ENCODE data around the gene GRIN2A. TPM values are rescaled to one million over a fixed set of nuclear protein-coding genes. Genes with fewer than 3 reads are reported as not detected.

The GRIN2A gene
- total and polyA plus RNA-seq, 4 donors = 11.2 to 42.6 (median 20.0) TPM

DNA sequence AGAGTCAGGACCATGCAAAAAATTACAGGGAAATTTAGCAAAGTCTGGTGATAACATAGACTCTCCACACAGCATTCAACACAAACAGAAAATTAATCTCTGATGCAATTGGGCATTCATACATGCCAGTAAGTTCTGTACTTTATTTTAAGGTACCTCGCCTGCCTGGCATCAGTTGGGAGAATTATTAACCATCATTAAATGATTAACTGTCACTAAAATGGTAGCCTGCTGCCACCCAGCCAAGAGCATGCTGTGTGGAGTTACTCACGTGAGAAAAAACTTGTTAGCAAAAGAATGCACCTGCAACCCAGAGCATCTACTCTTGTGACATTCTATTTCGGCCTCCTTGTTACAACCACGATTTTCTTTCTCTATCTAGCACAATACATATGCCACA is 117.2 kb downstream of the GRIN2A start:
- Histone ChIP-seq H3K27ac (ENCODE audit: low read depth, low read length) (no peak overlapping the region), H3K36me3 (ENCODE audit: control insufficient read depth, insufficient read depth, low read length) (no peaks in the 10 kb centered on the region), H3K4me3 (ENCODE audit: low read depth, low read length) (no peak overlapping the region), H3K4me1 (ENCODE audit: control insufficient read depth, insufficient read depth, low read length) (no peaks in the 10 kb centered on the region), H3K9me3 (ENCODE audit: control insufficient read depth, insufficient read depth, low read length) (no peaks in the 10 kb centered on the region), H3K27me3 (ENCODE audit: control insufficient read depth, insufficient read depth, low read length) (no peaks in the 10 kb centered on the region)
- DNase-seq (ENCODE audit: low read depth in 4 of 6, low spot score in 6 of 6) = no peak
- WGBS (ENCODE audit: insufficient coverage) = 32% methylated on average over 2 of the region's 4 CpGs

DNA sequence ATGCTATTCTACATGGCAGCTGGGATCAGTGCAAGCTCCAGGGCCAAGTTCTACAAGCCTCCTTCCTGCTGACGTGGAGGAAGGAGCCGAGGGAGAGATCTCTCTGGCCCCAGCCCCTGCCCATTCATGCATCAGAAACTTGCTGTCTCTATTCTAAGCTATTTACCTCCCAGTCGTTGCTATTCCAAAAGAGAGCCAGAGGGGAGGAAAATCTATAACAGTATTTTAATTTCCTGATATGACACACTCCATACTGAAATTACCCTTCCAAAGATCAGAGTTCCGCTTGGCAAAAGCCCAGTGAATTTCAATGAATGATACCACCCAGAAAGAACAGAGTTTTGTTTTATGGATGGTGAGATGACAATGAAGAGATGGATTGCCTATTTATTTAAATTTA is 133.4 kb downstream of the GRIN2A start:
- H3K27ac ChIP-seq (ENCODE audit: low read depth, low read length) = no peak overlapping the region
- no peaks in the 10 kb centered on the region for H3K4me1 ChIP-seq (ENCODE audit: control insufficient read depth, insufficient read depth, low read length)
- H3K27me3 ChIP-seq (ENCODE audit: control insufficient read depth, insufficient read depth, low read length) = no peaks in the 10 kb centered on the region
- no peak for DNase-seq (ENCODE audit: low read depth in 4 of 6, low spot score in 6 of 6)
- H3K4me3 ChIP-seq (ENCODE audit: low read depth, low read length) = no peak overlapping the region
- H3K9me3 ChIP-seq (ENCODE audit: control insufficient read depth, insufficient read depth, low read length) = no peaks in the 10 kb centered on the region
- no CpG with 5 or more reads among the region's 4 CpGs for WGBS (ENCODE audit: insufficient coverage)
- H3K36me3 ChIP-seq (ENCODE audit: control insufficient read depth, insufficient read depth, low read length) = no peaks in the 10 kb centered on the region

DNA sequence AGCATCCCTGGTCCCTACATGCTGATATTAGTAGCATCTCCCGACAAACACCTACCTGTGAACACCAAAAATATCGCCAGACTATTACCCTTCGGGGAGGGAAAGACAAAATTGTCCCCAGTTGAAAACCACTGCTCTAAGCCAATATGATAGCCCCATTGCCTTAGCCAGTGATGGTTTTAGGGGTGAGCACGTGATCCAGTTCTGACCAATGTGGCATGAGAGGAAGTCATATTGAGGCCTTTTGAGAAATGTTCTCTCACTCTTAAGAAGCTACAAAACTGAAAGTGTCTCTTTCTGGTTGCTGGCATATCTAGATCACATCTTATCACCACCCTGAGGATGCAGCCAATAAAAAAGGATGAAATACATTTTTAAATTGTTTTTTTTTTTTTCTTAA is 136.3 kb downstream of the GRIN2A start:
- H3K36me3 ChIP-seq (ENCODE audit: control insufficient read depth, insufficient read depth, low read length) = no peaks in the 10 kb centered on the region
- H3K4me1 ChIP-seq (ENCODE audit: control insufficient read depth, insufficient read depth, low read length) = no peaks in the 10 kb centered on the region
- no peak overlapping the region for H3K27ac ChIP-seq (ENCODE audit: low read depth, low read length)
- no peak overlapping the region for H3K4me3 ChIP-seq (ENCODE audit: low read depth, low read length)
- no peak for DNase-seq (ENCODE audit: low read depth in 4 of 6, low spot score in 6 of 6)
- WGBS (ENCODE audit: insufficient coverage) = no CpG with 5 or more reads among the region's 4 CpGs
- peaks cover 2% of the 10 kb centered on the region for H3K9me3 ChIP-seq (ENCODE audit: control insufficient read depth, insufficient read depth, low read length)
- H3K27me3 ChIP-seq (ENCODE audit: control insufficient read depth, insufficient read depth, low read length) = no peaks in the 10 kb centered on the region

DNA sequence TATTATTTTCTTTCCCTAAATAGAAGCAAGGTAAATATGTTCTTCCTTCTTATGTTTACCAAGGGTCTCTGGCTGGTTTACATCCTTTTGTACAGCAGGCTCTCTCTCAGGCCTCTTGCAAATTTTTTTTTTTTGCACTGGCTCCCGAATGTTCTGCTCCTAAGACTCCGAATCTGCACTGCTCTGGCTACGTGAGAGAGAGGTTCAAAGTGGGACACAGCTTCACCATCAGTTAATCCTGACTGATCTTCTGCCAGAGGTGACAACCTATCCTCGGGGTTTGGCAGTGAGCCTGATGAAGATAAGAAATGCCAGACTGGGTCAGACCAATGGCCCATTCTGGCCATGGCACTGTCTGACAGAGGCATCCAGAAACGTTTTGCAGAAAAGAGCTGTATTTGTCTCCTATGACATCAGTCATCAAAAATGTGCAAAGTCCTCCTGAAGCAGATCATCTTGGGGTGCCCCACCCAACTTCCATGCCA is 136.9 kb downstream of the GRIN2A start:
- no peak for DNase-seq (ENCODE audit: low read depth in 4 of 6, low spot score in 6 of 6)
- Histone ChIP-seq H3K4me1 (ENCODE audit: control insufficient read depth, insufficient read depth, low read length) (no peaks in the 10 kb centered on the region), H3K4me3 (ENCODE audit: low read depth, low read length) (no peak overlapping the region), H3K9me3 (ENCODE audit: control insufficient read depth, insufficient read depth, low read length) (peaks cover 2% of the 10 kb centered on the region), H3K27me3 (ENCODE audit: control insufficient read depth, insufficient read depth, low read length) (peaks cover 2% of the 10 kb centered on the region), H3K27ac (ENCODE audit: low read depth, low read length) (no peak overlapping the region), H3K36me3 (ENCODE audit: control insufficient read depth, insufficient read depth, low read length) (no peaks in the 10 kb centered on the region)
- WGBS (ENCODE audit: insufficient coverage) = 61% methylated on average over 5 of the region's 5 CpGs

DNA sequence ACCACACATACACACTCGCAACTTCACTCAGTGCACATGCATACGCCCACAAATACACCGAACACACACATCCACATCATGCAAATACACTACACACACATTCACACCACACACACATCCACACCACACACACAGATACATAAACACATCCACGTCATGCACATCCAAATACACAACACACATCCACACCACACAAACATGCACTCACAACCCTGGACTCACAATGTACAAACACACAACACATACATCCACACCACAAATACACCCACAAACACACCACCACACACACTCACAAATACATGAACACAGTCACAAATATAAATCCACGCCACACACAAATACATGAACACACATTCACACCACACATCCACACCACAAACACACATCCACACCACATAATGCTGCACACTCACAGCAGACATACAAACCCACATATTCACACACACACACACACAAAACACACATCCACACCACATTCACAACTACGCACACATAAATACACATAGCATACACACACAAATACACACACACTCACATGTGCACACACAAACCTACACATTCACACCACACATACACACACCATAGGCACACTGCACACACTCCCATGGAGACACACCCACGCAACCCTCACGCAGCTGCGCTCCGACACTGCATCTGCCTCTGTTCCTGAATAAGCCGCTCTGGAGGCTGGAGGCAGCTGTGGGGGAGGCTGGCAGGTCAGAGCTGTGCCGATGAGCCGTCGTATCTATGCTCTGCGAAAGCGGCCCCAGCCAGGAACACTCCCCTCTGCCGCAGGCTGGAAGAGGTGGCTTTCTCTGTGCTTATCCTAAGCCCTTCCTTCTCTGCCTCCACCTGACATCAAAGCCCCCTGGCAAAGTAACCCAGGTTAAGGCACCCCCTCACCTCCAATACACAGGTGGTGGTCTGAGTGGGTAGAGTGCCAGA is 141.8 kb downstream of the GRIN2A start:
- WGBS (ENCODE audit: insufficient coverage) = 66% methylated on average over 14 of the region's 17 CpGs
- no peaks in the 10 kb centered on the region for H3K36me3 ChIP-seq (ENCODE audit: control insufficient read depth, insufficient read depth, low read length)
- H3K9me3 ChIP-seq (ENCODE audit: control insufficient read depth, insufficient read depth, low read length) = peaks cover 2% of the 10 kb centered on the region
- peaks cover 12% of the 10 kb centered on the region for H3K4me1 ChIP-seq (ENCODE audit: control insufficient read depth, insufficient read depth, low read length)
- peaks cover 2% of the 10 kb centered on the region for H3K27me3 ChIP-seq (ENCODE audit: control insufficient read depth, insufficient read depth, low read length)
- no peak overlapping the region for H3K27ac ChIP-seq (ENCODE audit: low read depth, low read length)
- no peak for DNase-seq (ENCODE audit: low read depth in 4 of 6, low spot score in 6 of 6)
- H3K4me3 ChIP-seq (ENCODE audit: low read depth, low read length) = no peak overlapping the region

DNA sequence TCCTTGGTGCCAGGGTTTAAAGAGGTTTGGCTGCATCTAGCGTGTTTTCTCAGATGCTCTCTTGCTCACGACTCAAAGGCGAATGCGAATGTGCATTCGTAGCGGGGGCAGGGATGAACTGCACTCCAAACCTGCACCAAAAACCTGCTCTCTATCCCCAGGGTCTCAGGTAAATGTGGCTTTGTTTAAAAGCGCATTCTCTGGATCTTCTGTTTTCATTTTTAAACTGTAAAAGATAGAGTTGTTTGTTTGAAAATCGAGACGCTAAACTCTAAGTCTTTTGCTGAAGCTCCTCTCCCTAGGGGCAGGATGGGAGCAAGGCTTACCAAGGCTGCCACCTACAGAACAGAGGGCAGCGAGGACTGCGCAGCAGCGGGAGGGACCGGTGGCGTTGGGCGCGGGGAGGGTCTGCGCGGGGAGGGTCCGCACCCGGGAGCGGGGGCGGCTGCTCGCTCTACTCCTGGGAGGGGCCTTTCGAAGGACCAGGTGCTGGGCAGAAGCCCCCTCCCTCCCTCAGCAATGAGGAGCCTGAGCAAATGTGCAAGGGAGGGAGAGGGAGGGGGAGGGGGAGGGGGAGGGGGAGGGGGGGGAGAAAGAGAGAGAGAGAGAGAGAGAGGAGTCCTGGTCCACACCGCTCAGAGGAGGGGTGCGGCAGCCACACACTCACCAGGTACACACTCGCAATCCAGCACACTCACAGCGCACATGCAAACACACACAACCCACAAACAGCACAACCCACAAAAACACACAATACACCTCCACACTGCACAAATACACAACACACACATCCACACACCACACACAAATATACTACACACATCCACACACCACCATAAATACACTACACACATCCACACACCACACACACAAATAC is 142.8 kb downstream of the GRIN2A start:
- H3K4me3 ChIP-seq (ENCODE audit: low read depth, low read length) = no peak overlapping the region
- H3K9me3 ChIP-seq (ENCODE audit: control insufficient read depth, insufficient read depth, low read length) = peaks cover 2% of the 10 kb centered on the region
- H3K27me3 ChIP-seq (ENCODE audit: control insufficient read depth, insufficient read depth, low read length) = peaks cover 2% of the 10 kb centered on the region
- no peak overlapping the region for H3K27ac ChIP-seq (ENCODE audit: low read depth, low read length)
- peak; percentile 52 to 95 (median 60) for DNase-seq (ENCODE audit: low read depth in 4 of 6, low spot score in 6 of 6)
- H3K36me3 ChIP-seq (ENCODE audit: control insufficient read depth, insufficient read depth, low read length) = no peaks in the 10 kb centered on the region
- 7% methylated on average over 17 of the region's 28 CpGs for WGBS (ENCODE audit: insufficient coverage)
- peaks cover 12% of the 10 kb centered on the region for H3K4me1 ChIP-seq (ENCODE audit: control insufficient read depth, insufficient read depth, low read length)

DNA sequence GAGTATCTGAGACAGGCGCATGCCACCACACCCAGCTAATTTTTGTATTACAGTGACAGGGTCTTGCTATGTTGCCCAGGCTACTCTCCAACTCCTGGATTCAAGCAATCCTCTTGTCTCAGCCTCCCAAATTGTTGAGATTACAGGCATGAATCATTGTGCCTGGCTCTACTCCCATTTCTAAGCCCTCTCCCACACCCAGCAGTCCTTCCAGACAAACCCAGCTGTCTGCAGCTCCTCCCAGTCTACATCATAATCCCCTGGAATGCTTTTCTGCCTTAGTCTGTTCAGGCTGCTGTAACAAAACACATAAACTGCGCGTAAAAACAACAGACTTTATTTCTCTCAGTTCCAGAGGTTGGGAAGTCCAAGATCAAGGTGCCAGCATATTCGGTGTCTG is 144.5 kb downstream of the GRIN2A start:
- Histone ChIP-seq H3K4me3 (ENCODE audit: low read depth, low read length) (no peak overlapping the region), H3K9me3 (ENCODE audit: control insufficient read depth, insufficient read depth, low read length) (peaks cover 2% of the 10 kb centered on the region), H3K4me1 (ENCODE audit: control insufficient read depth, insufficient read depth, low read length) (peaks cover 19% of the 10 kb centered on the region), H3K27ac (ENCODE audit: low read depth, low read length) (no peak overlapping the region), H3K36me3 (ENCODE audit: control insufficient read depth, insufficient read depth, low read length) (no peaks in the 10 kb centered on the region), H3K27me3 (ENCODE audit: control insufficient read depth, insufficient read depth, low read length) (peaks cover 2% of the 10 kb centered on the region)
- 100% methylated on average over 3 of the region's 4 CpGs for WGBS (ENCODE audit: insufficient coverage)
- no peak for DNase-seq (ENCODE audit: low read depth in 4 of 6, low spot score in 6 of 6)

DNA sequence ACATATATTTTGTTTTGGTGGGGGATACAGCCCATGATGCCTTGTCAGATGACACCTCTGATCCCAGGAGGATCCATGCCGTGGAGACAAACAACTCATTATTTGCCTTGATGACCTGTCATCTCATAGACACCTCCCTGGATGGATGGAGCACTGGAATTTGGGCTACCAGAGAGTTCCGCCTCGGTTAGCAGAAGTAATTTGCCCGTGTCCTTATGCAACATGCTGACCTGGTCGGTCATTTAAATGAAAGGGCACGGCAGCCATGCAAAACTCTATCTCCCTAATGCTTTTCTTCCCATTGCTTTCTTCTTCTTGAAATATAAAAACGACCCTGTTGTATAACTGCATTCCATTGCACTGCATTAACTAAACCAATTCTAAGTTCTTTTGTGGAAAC is 145.3 kb downstream of the GRIN2A start:
- peaks cover 2% of the 10 kb centered on the region for H3K27me3 ChIP-seq (ENCODE audit: control insufficient read depth, insufficient read depth, low read length)
- WGBS (ENCODE audit: insufficient coverage) = 49% methylated on average over 7 of the region's 7 CpGs
- no peak overlapping the region for H3K27ac ChIP-seq (ENCODE audit: low read depth, low read length)
- no peak for DNase-seq (ENCODE audit: low read depth in 4 of 6, low spot score in 6 of 6)
- H3K9me3 ChIP-seq (ENCODE audit: control insufficient read depth, insufficient read depth, low read length) = no peaks in the 10 kb centered on the region
- H3K4me1 ChIP-seq (ENCODE audit: control insufficient read depth, insufficient read depth, low read length) = peaks cover 19% of the 10 kb centered on the region
- H3K4me3 ChIP-seq (ENCODE audit: low read depth, low read length) = no peak overlapping the region
- no peaks in the 10 kb centered on the region for H3K36me3 ChIP-seq (ENCODE audit: control insufficient read depth, insufficient read depth, low read length)

DNA sequence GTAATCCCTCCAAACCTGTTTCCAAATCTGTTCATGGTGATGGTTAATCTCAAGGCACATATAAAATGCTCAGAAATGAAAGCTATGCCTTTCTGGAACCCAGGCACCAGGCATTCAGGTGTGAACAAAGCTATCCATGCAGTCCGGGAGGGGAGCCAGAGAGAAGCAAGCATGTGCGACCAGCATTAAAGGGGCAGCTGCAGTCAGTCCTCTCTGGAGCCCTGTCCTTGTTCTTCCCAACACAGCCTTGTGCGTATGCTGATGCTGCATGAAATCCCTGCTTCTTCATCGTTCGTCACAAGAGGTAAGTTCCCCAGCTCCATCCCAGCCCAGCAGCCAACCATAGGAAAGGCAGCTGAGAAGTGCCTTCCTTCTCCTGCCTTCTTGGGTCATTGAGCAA is 148.7 kb downstream of the GRIN2A start:
- WGBS (ENCODE audit: insufficient coverage) = 50% methylated on average over 5 of the region's 5 CpGs
- H3K36me3 ChIP-seq (ENCODE audit: control insufficient read depth, insufficient read depth, low read length) = no peaks in the 10 kb centered on the region

More for the DNA sequence above, 148.7 kb downstream of the GRIN2A start:
- H3K27ac ChIP-seq (ENCODE audit: low read depth, low read length) = no peak overlapping the region
- peaks cover 12% of the 10 kb centered on the region for H3K4me1 ChIP-seq (ENCODE audit: control insufficient read depth, insufficient read depth, low read length)
- peak in 2 of 6 donors; percentile 23 to 47 for DNase-seq (ENCODE audit: low read depth in 4 of 6, low spot score in 6 of 6)
- no peaks in the 10 kb centered on the region for H3K9me3 ChIP-seq (ENCODE audit: control insufficient read depth, insufficient read depth, low read length)
- no peaks in the 10 kb centered on the region for H3K27me3 ChIP-seq (ENCODE audit: control insufficient read depth, insufficient read depth, low read length)
- H3K4me3 ChIP-seq (ENCODE audit: low read depth, low read length) = no peak overlapping the region

Data from spinal cord (tissue), 10 donors.